GM23248 (cell line): ENCODE measurements around the gene TCF7L2. TPM values are rescaled to one million over a fixed set of nuclear protein-coding genes. Genes with fewer than 3 reads are reported as not detected.

Source experiments
- DNase-seq: peaks from one replicate; pipeline ENCODE4 v3.0.0-alpha.2; 2015
- H2AFZ ChIP-seq: fragments of 200-600 bp; sonication (generic); 2 replicates; pipeline ENCODE4 v1.6.1; 2016; ENCODE audit warnings: antibody characterized with exemption
- H3F3A ChIP-seq: fragments of 200-600 bp; sonication (generic); 2 replicates; pipeline ENCODE4 v1.6.1; 2016; ENCODE audit warnings: mild to moderate bottlenecking, antibody characterized with exemption, mixed run types; ENCODE audit not compliant: insufficient read depth
- H3K27ac ChIP-seq: fragments of 200-600 bp; sonication (generic); 2 replicates; pipeline ENCODE4 v1.5.1; 2016; ENCODE audit warnings: mild to moderate bottlenecking
- H3K27me3 ChIP-seq: fragments of 200-600 bp; sonication (generic); replicated peaks from 2 replicates; pipeline ENCODE4 v1.6.1; 2016; ENCODE audit warnings: mild to moderate bottlenecking; ENCODE audit not compliant: insufficient read depth
- H3K36me3 ChIP-seq: fragments of 200-600 bp; sonication (generic); 2 replicates; pipeline ENCODE4 v1.6.1; 2016; ENCODE audit warnings: low read depth, mild to moderate bottlenecking
- H3K4me1 ChIP-seq: fragments of 200-600 bp; sonication (generic); 2 replicates; pipeline ENCODE4 v1.6.1; 2016; ENCODE audit warnings: mild to moderate bottlenecking; ENCODE audit not compliant: insufficient read depth
- H3K4me2 ChIP-seq: fragments of 200-600 bp; sonication (generic); one replicate; pipeline ENCODE4 v1.6.1; 2016; ENCODE audit warnings: mild to moderate bottlenecking; ENCODE audit not compliant: unreplicated experiment
- H3K4me3 ChIP-seq: fragments of 200-600 bp; sonication (generic); 2 replicates; pipeline ENCODE4 v1.5.1; 2016; ENCODE audit warnings: mild to moderate bottlenecking
- H3K79me2 ChIP-seq: fragments of 200-600 bp; sonication (generic); 2 replicates; pipeline ENCODE4 v1.6.1; 2016; ENCODE audit warnings: mild to moderate bottlenecking; ENCODE audit not compliant: insufficient read depth
- H3K9ac ChIP-seq: fragments of 200-600 bp; sonication (generic); 2 replicates; pipeline ENCODE4 v1.6.1; 2016; ENCODE audit warnings: mild to moderate bottlenecking
- H3K9me2 ChIP-seq: fragments of 200-600 bp; sonication (generic); 2 replicates; pipeline ENCODE4 v1.6.1; 2016; ENCODE audit warnings: mixed run types, mild to moderate bottlenecking, moderate library complexity; ENCODE audit not compliant: insufficient read depth
- H3K9me3 ChIP-seq: fragments of 200-600 bp; sonication (generic); one replicate; pipeline ENCODE4 v1.6.1; 2017; ENCODE audit warnings: low read depth
- H4K20me1 ChIP-seq: fragments of 200-600 bp; sonication (generic); 2 replicates; pipeline ENCODE4 v1.6.0; 2016; ENCODE audit not compliant: insufficient read depth
- EZH2 ChIP-seq: fragments of 200-600 bp; sonication (generic); IDR thresholded peaks from 2 replicates; pipeline ENCODE4 v1.6.1; 2018; ENCODE audit warnings: antibody characterized with exemption, mild to moderate bottlenecking; ENCODE audit not compliant: insufficient read depth, poor library complexity, severe bottlenecking
- EZH2phosphoT487 ChIP-seq: fragments of 200-600 bp; sonication (generic); IDR thresholded peaks from 2 replicates; pipeline ENCODE4 v1.6.1; 2018; ENCODE audit warnings: antibody characterized with exemption, moderate library complexity, mild to moderate bottlenecking, low read depth; ENCODE audit not compliant: insufficient read depth
- WGBS, 2 experiments: methylation state at CpG; one replicate each; pipeline ENCODE4 v1.1.6; 2015 to 2017; ENCODE audit warnings: low lambda C conversion rate in 2 of 2, low coverage in 1 of 2; ENCODE audit errors: missing lambda C conversion rate in 2 of 2; 5-methylcytosine and 5-hydroxymethylcytosine counted together
- in situ Hi-C: fragments of 300-500 bp; cut with MboI; formaldehyde crosslinking; loops from 2 replicates; pipeline ENCODE4 v1.15.0; 2020
- polyA plus RNA-seq: library from polyadenylated mRNA; unstranded; fragments of >200 nt; fragmentation: Nextera tagmentation; extraction: Ambion mirVana; gene quantifications from 2 replicates; pipeline ENCODE4 v1.2.1, GENCODE V29; 2016
- total RNA-seq: library from RNA; depleted of rRNA; stranded (reverse); fragments of >200 nt; shearing (Covaris generic); gene quantifications from 2 replicates; pipeline ENCODE4 v1.2.3, GENCODE V29; 2014

Gene TCF7L2
- total and polyA plus RNA-seq, 2 experiments from 2014 or later, result 6.2 to 19.3 TPM

DNA sequence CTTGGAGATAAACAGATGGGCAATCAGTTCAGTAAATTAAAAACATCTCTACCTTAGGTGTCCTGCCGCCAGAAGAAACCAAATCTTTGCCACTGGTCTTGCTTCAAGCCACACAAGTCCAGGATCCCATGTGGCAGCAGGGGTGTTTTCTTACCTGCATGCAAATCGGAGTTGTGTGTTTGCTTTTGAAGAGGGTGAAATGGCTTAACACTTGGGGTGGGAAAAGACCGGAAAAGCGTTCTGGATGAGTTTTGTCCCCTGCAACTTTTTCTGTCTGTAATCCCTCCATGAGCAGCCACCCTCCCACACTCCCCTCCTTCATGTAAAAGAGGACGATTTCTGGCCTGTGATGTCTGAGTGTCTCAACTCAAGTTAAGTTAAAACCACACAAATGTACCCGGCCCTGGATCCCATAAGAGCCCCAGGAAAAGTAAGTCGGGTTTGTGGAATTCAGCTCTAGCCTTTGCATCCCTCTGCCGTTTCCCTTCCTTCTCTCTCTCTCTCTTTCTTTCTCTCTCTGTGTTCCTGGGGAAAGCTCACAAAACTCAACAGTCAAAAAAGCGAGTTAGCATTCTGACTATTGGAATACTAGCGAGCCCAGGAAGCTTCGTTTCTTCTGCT, 178.5 kb downstream of the TCF7L2 start:
- Histone ChIP-seq H4K20me1 (no peaks in the 10 kb centered on the region), H3K27me3 (no peaks in the 10 kb centered on the region), H2AFZ (peak overlapping the region; percentile 51), H3K4me2 (peak overlapping the region; percentile 97), H3K79me2 (peaks cover 77% of the 10 kb centered on the region), H3F3A (peaks cover 37% of the 10 kb centered on the region), H3K9me3 (no peaks in the 10 kb centered on the region), H3K27ac (peak overlapping the region; percentile 95), H3K4me3 (peak overlapping the region; percentile 77), H3K9ac (peak overlapping the region; percentile 74), H3K4me1 (peaks cover 67% of the 10 kb centered on the region), H3K9me2 (no peaks in the 10 kb centered on the region), H3K36me3 (no peaks in the 10 kb centered on the region)
- WGBS, 2 experiments, result 5% methylated on average over 11 of the region's 11 CpGs
- DNase-seq, result peak; percentile 57
- no peak for TF ChIP-seq EZH2
- no peak for TF ChIP-seq EZH2phosphoT487
- in situ Hi-C loops, result loop anchor here (10.0 kb wide), 1 partner anchor 174 kb away; the partner anchor contains the start of gene TCF7L2

- peak overlapping the region; percentile 51 for H2AFZ ChIP-seq
- no peaks in the 10 kb centered on the region for H3K9me2 ChIP-seq
- WGBS, 2 experiments, result 3% methylated on average over 7 of the region's 7 CpGs
- H3F3A ChIP-seq, result peaks cover 42% of the 10 kb centered on the region
- peak overlapping the region; percentile 77 for H3K4me3 ChIP-seq
- peaks cover 77% of the 10 kb centered on the region for H3K79me2 ChIP-seq
- H3K9ac ChIP-seq, result peak overlapping the region; percentile 74
- in situ Hi-C loops, result loop anchor here (10.0 kb wide), 1 partner anchor 174 kb away; the partner anchor contains the start of gene TCF7L2
- H3K4me1 ChIP-seq, result peaks cover 73% of the 10 kb centered on the region
- no peaks in the 10 kb centered on the region for H4K20me1 ChIP-seq
- no peak for DNase-seq
- H3K27me3 ChIP-seq, result no peaks in the 10 kb centered on the region
- peak overlapping the region; percentile 95 for H3K27ac ChIP-seq
- no peaks in the 10 kb centered on the region for H3K9me3 ChIP-seq
- H3K36me3 ChIP-seq, result no peaks in the 10 kb centered on the region
- H3K4me2 ChIP-seq, result peak overlapping the region; percentile 97
- TF ChIP-seq EZH2, result no peak
- no peak for TF ChIP-seq EZH2phosphoT487
Measured at GRCh38 chr10:113129117-113129516, 179.1 kb downstream of the TCF7L2 start.

DNA sequence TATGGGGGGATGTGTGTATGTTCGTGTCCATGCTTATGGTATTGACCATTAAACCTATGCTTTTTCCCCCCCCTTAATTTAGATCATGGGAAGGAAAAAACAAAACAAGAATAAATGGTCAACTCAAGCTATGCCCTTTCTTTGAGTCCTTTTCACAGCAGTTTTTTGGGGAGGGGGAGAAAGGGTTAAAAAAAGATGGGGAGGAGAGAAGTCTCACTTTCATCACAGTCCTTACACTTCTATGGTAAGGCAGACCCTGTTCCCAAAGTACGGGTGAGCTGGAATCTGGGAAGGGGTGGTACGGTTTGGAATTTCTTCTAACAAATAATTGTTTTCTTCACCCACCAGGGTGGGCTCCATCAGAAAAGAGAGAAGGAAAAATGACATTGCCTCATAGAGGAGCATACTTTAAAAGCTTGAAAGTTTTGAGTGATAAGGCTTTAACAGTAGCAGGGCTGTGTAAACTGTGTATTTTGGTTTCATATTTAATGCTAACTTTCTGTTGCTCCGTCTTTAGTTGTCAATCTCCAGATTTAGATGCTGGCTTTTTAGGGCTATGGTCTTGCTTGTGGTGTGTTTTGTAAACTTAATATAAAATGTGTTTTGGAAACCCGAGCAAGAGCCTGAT, 180.1 kb downstream of the TCF7L2 start:
- H2AFZ ChIP-seq, result no peak overlapping the region; the same call in 1 of the 2 replicates
- TF ChIP-seq EZH2, result no peak
- no peak for TF ChIP-seq EZH2phosphoT487
- no peaks in the 10 kb centered on the region for H3K36me3 ChIP-seq
- H3K27me3 ChIP-seq, result no peaks in the 10 kb centered on the region
- peaks cover 77% of the 10 kb centered on the region for H3K79me2 ChIP-seq
- H3K4me1 ChIP-seq, result peaks cover 73% of the 10 kb centered on the region
- peak overlapping the region; percentile 77 for H3K4me3 ChIP-seq
- peaks cover 42% of the 10 kb centered on the region for H3F3A ChIP-seq
- no peaks in the 10 kb centered on the region for H4K20me1 ChIP-seq
- H3K9ac ChIP-seq, result peak overlapping the region; percentile 74
- peak overlapping the region; percentile 95 for H3K27ac ChIP-seq
- H3K9me2 ChIP-seq, result no peaks in the 10 kb centered on the region
- 11 to 13% methylated on average over 5 of the region's 5 CpGs for WGBS, 2 experiments
- H3K9me3 ChIP-seq, result no peaks in the 10 kb centered on the region
- peak overlapping the region; percentile 97 for H3K4me2 ChIP-seq
- in situ Hi-C loops, result loop anchor here (10.0 kb wide), 1 partner anchor 255 kb away; no protein-coding TSS in a partner anchor
- DNase-seq, result peak; percentile 36

GRCh38 chr10:113131613-113132261, 181.7 kb downstream of the TCF7L2 start:
- Histone ChIP-seq H3K79me2 (peaks cover 79% of the 10 kb centered on the region), H2AFZ (no peak overlapping the region), H3K4me1 (peaks cover 66% of the 10 kb centered on the region), H3K9me3 (no peaks in the 10 kb centered on the region), H3K36me3 (no peaks in the 10 kb centered on the region), H3K9me2 (no peaks in the 10 kb centered on the region), H3K4me3 (peak overlapping the region; percentile 62), H3K9ac (peak overlapping the region; percentile 74), H3K4me2 (peak overlapping the region; percentile 97), H3K27me3 (no peaks in the 10 kb centered on the region), H3F3A (peaks cover 31% of the 10 kb centered on the region), H4K20me1 (no peaks in the 10 kb centered on the region), H3K27ac (peak overlapping the region; percentile 95)
- 1 to 2% methylated on average over 10 of the region's 10 CpGs for WGBS, 2 experiments
- in situ Hi-C loops, result loop anchor here (10.0 kb wide), 1 partner anchor 253 kb away; no protein-coding TSS in a partner anchor
- DNase-seq, result peak; percentile 93
- TF ChIP-seq EZH2 (no peak), EZH2phosphoT487 (no peak)
